Effector CD8-positive, alpha-beta T cell (primary cell): Measurements from ENCODE around the gene TRAPPC13.
"Not testable (repeated sequence)": the region's sequence is repeated elsewhere in the genome, so short reads cannot be mapped to it uniquely, and the experiment has no call there.

Source experiments
- DNase-seq: peaks from one replicate; lab custom pipeline; 2025; lab: John Stamatoyannopoulos, UW
- total RNA-seq, 4 experiments: gene quantifications; one replicate each; lab custom pipeline; 2026; lab: John Stamatoyannopoulos, UW

Gene TRAPPC13, protein sequence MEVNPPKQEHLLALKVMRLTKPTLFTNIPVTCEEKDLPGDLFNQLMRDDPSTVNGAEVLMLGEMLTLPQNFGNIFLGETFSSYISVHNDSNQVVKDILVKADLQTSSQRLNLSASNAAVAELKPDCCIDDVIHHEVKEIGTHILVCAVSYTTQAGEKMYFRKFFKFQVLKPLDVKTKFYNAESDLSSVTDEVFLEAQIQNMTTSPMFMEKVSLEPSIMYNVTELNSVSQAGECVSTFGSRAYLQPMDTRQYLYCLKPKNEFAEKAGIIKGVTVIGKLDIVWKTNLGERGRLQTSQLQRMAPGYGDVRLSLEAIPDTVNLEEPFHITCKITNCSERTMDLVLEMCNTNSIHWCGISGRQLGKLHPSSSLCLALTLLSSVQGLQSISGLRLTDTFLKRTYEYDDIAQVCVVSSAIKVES
- 28.3 to 32.4 (median 30.4) reads per million in 4 experiments for total RNA-seq

DNA sequence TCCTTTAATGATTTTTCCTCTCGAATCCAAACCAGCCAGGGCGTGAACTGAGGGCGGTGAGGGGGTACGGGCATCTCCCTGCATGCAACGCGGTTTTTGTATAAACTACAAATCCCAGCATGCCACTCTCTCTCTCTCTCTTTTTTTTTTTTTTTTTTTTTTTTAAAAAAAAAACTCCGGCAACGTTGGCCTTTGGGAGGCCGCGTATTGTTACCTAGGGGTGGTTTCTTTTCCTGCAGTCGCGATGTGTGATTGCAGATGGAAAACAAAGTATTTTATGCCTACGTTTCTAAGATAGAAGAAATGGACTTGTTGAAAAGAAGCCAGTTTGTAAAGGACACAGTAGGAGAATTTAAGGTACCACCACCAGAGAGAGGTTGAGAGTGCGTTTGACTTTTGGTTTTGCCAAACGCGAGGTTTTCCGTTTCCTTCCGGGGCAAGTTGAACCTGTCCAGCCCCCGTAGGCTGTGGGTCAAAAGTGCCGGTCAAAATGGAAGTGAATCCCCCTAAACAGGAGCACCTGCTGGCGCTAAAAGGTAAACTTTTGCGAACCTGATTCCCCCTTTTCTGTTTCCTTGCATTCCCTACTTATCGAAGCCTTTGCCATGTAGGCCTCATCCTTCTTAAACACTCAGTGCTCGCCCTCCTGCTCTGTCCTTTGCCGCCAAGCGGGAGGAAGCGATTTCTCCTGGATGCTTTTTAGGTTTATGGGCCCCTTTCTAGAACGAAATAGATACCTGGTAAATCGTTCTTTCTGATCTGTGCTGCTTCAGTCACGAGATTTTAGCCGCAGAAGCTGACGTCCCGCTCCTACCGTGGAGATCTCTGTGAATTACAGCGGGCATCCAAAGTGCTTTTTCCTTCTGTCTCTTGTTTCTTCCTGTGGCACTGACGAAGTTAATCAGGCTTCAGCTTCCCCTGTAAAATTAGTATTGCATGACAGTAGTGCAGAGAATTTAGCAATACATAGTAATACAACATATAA lies at the start of gene TRAPPC13, which contains the start of gene SHLD3:
TRAPPC13 (plus strand) TSS at position 457 of the 985 bp plus-strand sequence; CDS start at position 491, 34 bp downstream.
SHLD3 (plus strand) TSS at position 457 of the 985 bp plus-strand sequence. CDS start 4,561 bp downstream, outside the sequence.
- DNase-seq: peak; percentile 80

DNA sequence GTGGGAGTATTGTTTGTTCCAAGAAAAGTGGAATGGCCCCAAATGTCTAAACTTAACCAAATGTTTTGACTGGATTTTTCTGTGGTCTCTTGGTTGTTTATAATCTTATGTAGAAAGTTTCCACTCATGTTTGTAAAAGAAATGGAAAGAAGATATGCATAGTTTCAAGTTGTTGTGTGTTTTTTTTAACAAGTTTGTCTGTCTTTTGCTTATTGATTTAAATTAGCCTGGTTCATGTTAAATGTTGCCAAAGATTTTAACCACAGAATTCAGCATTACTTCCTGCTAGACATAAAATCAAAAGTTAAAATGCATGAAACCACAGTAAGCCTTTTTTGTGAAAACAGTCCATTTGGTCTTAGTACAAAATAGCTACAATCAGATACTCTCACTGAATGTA lies 47.7 kb upstream of the TRAPPC13 start:
- no peak for DNase-seq

DNA sequence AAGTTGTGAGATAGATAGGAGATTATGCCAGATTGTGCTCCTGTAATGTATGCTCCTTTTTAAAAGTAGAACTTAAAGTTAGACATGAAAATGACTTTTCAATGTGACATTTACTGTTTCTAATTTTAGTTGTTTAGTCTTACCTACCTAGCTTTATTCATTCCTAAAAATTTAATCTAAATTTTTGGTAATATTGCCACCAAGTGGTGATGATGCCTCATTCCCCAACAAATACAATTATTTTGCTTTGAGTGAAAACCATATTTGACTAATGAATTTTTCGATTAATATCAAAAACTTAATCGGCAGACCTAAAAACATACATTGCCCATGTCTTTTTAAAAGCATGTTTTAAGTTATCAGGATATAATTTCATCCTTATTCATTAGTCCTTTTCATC lies 36.1 kb upstream of the TRAPPC13 start:
- DNase-seq: no peak

DNA sequence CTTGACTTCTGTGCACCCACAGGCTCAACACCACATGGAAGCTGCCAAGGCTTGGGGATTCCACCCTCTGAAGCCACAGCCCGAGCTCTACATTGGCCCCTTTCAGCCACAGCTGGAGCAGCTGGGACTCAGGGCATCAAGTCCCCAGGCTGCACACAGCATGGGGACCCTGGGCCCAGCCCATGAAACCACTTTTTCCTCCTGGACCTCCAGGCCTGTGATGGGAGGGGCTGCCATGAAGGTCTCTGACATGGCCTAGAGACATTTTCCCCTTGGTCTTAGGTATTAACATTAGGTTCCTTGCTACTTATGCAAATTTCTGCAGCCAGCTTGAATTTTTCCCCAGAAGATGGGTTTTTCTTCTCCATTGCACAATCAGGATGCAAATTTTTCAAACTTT lies 23.1 kb upstream of the TRAPPC13 start:
- not testable (repeated sequence) for DNase-seq

DNA sequence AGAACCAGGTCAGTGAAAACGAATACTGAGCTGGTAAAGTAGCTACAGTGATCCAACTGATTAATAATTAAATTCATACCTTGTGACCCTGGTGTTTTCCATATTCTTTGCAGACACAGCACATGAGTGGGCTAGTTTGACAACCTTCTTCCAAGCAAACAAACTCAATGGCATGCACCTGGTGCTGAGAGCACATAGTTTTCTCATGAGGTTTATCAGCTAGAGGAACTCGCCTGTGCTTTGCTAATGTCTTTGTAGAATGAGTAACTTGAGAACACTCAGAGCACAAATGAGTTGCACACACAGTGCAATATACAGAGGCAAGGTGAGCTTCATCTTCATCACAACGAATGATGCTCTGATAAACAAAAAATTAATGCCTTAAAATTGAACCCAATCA lies 13.3 kb upstream of the TRAPPC13 start:
- DNase-seq: no peak

DNA sequence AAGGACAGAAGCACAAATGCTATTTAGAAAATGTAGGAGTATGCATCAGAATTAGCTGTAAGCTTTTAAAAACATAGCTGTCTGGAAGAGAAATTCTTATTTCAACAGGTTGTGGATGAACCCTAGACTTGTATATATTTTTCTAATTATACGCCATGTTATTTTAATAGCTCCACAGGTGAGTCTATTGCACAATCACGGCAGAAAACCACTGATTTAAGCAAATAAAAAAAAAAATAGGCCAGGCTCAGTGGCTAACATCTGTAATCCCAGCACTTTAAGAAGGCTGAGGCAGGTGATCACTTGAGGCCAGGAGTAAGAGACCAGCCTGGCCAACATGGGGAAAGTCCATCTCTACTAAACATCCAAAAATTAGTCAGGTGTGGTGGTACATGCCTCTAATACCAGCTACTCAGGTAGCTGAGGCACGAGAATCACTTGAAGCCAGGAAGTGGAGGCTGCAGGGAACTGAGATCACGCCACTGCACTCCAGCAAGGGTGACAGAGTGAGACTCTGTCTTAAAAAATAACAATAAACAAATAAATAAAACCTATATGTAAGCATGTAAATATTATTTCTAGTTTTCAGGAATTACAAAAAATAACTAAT lies 12.4 kb upstream of the TRAPPC13 start:
- DNase-seq: no peak

DNA sequence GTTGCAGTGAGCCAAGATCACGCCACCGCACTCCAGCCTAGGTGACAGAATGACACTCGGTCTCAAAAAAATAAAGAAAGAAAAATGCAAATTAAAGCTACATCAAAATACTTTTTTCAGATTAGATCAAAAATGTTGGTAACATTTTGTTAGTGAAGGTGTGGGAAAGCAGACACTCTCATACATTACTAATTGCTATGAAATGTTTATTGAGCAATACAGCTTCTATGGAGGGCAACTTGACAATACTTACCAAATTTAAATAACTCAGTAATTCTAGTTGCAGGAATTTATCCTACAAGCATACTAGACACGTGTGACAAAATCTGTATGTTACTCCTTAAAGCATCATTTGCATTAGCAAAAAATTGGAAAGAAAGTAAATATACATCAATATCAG lies 4.8 kb upstream of the TRAPPC13 start:
- no peak for DNase-seq

DNA sequence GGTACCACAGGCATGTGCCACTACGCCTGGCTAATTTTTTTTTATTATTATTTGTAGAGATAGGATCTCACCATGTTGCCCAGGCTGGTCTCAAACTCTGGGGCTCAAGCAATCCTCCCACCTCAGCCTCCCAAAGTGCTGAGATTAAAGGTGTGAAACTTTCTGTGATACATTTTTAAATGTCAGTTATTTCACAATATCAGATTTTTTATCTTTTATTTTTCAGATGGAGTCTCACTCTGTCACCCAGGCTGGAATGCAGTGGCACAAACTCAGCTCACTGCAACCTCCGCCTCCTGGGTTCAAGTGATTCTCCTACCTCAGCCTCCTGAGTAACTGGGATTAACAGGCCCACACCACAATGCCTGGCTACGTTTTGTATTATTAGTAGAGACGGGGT lies 2.9 kb upstream of the TRAPPC13 start:
- DNase-seq: not testable (repeated sequence)

DNA sequence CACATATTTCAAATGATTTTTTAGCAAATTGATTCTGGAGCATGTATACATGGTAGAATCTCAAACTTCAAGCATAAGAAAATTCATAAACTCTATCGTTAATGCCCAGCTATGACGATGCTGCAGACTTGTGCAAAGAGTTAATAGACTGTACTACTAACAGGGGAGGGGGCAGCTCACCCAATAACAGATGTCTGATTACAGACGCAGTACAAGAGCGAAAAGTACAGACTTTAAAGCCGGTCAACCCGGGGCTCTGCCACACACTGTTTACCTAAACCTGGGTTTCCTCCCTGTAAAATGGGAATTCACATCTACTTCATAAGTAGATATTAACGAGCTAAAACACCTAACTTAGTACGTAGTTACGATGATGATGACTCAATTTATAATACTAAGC lies 1.3 kb upstream of the TRAPPC13 start:
- DNase-seq: no peak

DNA sequence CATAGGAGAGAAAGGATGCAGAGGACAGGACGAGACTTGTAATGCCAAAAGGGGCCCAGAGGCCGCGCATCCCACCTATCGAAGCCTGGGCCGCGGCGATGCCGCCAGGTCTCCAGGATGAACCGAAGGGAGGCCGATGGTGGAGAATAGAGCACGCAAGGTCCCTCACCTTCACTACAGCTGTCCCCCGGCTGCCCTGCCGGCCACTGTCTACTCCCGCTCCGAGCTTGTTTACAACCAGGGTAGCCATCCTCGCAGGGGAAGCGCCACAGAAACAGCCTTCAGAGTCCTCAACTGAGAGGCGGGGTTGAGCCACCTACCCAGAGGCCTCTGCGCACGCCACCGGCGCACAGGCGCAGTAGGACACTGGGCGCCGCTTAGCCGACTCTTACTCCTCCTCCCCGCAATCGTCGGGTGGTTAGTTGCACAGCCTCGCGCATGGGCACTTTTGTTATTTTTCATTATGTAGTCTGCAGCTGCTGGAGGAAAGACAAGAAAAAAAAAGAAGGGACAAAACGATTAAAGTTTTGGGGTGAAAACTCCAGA lies 729 bp upstream of the TRAPPC13 start, which contains the start of gene TRIM23:
TRIM23 (minus strand) TSS at position 309 of the 546 bp plus-strand sequence; CDS start at position 250, 59 bp downstream.
- peak; percentile 84 for DNase-seq

DNA sequence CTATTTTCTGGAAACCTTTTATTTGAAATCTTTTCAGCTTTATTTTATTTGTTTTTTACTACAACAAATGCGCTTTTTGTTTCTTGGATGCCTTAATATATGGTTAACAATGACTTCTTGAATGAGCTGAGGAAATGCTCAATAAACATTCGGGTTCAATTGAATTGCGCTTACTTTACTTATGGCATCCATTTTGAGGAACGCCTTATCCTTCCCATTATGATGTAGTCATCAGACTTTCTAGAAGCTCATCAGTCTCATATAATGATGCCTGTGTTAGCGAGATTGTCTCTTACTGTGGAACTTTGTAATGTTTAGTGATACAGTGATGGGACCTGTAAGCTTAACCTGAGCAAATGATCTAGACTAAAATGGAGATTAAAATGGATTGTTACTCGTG lies 916 bp downstream of the TRAPPC13 start:
- no peak for DNase-seq

DNA sequence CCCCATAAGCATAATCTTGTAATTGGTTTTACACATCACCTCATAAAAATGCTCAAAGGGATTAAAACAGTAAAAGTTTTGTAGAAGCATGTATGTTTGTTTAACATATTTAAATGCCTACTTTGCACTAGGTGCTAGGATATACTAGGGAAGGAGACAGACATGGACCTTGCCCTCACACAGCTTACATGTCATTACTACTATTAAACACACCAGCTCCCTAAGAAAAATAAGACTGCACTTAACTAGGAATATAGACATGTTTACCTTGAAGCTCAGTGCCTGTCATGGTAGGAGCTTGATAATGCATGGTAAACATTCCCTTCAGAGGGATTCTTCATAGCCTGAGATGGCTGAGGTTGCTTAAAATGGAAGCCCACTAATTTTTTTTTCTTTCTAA lies 6.2 kb downstream of the TRAPPC13 start:
- DNase-seq: no peak

DNA sequence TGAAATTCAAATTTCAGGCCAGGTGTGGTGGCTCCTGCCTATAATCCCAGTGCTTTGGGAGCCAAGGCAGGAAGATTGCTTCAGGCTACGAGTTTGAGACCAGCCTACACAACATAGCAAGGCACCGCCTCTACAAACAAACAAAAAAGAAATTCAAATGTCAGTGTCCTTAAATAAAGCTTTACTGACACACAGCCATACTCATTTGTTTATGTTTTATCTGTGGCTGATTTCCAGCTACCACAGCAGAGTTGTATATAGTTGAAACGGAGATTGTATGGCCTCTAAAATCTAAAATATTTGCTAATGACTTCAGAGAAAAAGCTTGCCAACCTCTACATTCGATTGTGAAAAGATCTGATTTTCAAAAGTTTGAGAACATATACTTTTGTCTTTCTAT lies 15.4 kb downstream of the TRAPPC13 start:
- no peak for DNase-seq

DNA sequence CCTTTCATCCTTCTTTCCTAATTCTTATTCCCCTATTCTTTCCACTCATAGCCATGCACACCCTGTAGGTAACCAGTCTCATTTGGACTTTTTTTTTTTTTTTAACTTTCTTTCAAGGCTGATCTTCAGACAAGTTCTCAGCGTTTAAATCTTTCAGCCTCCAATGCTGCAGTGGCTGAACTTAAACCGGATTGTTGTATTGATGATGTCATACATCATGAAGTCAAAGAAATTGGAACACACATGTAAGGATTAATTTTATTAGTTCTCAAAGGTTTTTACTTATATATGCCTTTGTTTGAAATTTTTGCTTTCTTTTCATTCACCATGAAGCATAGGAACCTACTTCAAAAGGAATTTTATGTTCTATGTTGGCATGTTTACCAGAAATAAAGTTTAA lies 22.1 kb downstream of the TRAPPC13 start:
- no peak for DNase-seq

DNA sequence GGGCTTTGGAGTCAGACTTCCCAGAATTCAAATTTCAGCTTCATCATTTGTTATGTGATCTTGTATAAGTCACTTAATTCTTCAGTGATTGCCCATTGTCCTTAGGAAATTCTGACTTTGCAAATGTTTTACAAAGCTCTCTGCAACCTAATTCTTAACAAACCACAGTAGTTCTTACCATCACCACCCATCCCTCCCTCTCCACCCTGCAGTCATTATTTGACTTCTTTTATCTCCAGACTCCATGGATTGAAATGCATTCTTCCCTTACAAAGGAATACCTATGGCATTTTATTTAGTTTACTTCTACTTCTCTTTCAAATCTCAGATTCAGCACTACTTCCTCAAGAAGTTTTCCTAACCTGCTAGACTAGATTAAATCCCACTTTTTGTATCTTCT lies 23.1 kb downstream of the TRAPPC13 start:
- DNase-seq: no peak

DNA sequence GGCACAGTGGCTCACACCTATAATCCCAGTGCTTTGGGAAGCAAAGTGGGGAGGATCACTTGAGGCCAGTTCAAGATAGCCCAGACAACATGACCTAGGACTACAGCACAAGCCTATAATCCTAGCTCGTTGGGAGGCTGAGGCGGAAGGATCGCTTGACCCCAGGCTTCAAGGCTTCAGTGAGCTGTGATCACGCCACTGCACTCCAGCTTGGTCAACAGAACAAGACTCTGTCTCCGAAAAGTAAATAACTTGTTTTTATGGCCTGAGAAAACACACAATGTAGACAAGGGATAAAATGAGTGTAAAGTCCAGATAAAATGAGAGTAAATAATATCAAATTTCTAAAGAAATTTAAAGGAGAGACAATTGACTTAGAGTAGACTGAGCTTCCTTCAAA lies 26.3 kb downstream of the TRAPPC13 start:
- no peak for DNase-seq

DNA sequence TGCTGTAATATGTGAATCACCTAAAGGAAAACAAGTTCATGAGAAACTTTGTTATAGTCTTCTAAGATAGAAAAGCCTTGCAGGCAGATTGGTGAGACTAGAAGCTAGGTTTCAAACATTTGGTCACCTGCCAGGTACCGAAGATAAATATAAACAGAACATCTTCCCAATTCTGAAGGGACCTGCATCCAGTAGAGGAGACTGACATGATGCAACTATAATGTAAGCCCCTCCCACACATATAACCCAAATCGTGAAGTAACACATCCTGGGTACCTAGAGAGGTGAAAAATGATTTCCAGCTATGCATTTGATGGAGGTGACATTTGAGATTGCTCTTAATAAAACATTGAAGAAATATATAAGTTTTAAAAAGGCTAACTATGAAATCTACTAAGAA lies 29.9 kb downstream of the TRAPPC13 start:
- DNase-seq: no peak

DNA sequence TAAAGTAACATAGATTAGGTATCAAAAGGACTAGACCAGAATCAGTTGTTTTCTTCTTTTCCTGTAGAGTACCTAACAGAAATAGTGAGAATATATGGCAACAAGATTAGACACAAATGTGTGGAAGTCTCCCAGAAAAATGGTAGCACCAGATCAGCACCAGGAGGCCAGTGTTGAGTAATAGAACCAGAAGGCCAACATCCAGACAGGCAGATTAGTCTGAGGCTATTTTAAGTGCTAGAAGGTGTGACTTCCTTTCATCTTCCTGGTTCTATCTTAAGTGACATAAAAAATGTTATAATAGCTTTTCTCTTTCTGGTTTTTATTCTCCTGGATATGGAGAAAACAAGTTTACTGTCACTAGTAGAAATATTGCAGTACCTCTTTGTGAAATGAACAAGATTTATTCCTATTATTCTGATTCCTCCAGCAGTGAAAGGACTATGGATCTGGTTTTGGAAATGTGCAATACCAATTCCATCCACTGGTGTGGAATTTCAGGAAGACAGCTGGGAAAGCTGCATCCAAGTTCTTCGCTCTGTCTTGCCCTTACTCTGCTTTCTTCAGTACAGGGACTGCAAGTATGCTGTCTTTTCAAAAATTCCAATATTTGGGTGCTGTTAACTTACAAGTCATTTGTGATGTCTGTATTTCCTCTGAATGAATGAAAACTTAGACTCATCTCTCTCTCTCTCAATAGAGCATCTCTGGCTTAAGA lies 39.1 kb downstream of the TRAPPC13 start:
- DNase-seq: no peak

DNA sequence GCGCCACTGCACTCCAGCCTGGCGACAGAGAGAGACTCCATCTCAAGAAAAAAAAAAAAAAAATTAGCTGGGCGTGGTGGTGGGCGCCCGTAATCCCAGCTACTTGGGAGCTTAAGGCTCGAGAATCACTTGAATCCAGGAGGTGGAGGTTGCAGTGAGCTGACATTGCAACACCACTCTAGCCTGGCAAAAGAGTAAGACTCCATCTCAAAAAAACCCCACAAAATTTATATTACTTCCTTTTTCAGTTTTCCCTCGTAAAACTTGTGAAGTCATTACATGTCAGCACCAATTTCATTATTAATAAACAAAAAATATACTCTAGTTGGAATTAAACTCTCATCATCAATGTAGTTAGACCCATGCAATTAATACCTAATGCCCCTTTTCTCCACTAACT lies 43.9 kb downstream of the TRAPPC13 start:
- DNase-seq: no peak

DNA sequence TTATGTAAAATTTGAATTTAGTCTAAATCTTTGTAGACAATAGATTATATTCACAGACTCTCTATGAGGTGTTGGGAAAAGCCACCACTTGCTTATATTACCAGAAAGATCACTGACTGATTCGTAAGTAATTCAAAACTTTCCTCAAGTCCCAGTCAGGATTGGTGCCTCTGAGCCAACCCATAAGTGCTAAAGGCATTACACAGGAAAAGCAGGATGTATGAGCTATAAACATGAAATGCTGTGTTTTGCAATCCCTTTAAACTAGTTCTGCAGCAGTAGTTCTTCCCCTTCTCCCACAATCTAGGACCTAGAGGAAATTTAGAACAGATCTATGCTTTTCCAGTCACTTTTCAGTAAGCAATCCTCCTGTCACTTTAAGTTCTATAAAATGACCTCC lies 48.0 kb downstream of the TRAPPC13 start:
- DNase-seq: no peak

DNA sequence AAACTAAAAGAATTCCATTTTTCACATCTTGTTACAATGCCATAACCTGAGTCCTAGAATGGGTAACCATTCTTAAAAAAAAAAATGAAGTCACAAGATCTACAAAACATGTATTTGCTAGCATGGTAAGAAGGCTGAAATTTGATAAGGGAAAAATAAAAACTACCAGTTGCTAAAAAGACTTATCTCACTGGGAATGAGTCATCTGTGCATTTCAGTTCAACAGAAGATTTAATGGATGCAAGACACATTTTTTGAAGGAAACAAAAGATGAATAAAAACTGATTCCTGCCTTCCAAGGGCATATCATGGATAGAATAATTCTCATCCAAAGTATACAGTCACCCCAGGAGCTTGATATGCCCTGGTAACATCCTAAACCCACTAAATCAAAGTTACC lies 49.9 kb downstream of the TRAPPC13 start:
- DNase-seq: no peak
